Stimulated activated CD8-positive, alpha-beta memory T cell treated with anti-CD3 and anti-CD28 coated beads, Interleukin-15, amount 100 ng/mL, for 24 hours (primary cell): Measurements from ENCODE around the gene FARP2.

ENCODE experiments used
- DNase-seq: peaks from one replicate; pipeline ENCODE4 v3.0.0-alpha.2; 2020; ENCODE audit warnings: low read depth

Gene FARP2

GRCh38 chr2:241456546-241456945 is 100.5 kb downstream of the FARP2 start:
- no peak for DNase-seq

GRCh38 chr2:241458687-241459086 is 102.6 kb downstream of the FARP2 start:
- DNase-seq: no peak

GRCh38 chr2:241459520-241459919 is 103.4 kb downstream of the FARP2 start:
- no peak for DNase-seq

- DNase-seq: no peak
Observed at GRCh38 chr2:241460631-241461030, 104.5 kb downstream of the FARP2 start.

- DNase-seq: no peak
Observed at GRCh38 chr2:241461693-241462677, 105.9 kb downstream of the FARP2 start.

GRCh38 chr2:241463276-241464135 is 107.4 kb downstream of the FARP2 start:
- DNase-seq: no peak

- no peak for DNase-seq
Observed at GRCh38 chr2:241465543-241465942, 109.5 kb downstream of the FARP2 start.

GRCh38 chr2:241466230-241466629 is 110.1 kb downstream of the FARP2 start:
- DNase-seq: no peak

- no peak for DNase-seq
Observed at GRCh38 chr2:241467777-241468475, 111.8 kb downstream of the FARP2 start.

GRCh38 chr2:241468476-241468781 is 112.3 kb downstream of the FARP2 start:
- no peak for DNase-seq

- no peak for DNase-seq
Observed at GRCh38 chr2:241469746-241470145, 113.7 kb downstream of the FARP2 start.

- DNase-seq: no peak
Observed at GRCh38 chr2:241473399-241473798, 117.3 kb downstream of the FARP2 start.

GRCh38 chr2:241475267-241475666 is 119.2 kb downstream of the FARP2 start:
- DNase-seq: no peak

- no peak for DNase-seq
Observed at GRCh38 chr2:241478166-241478565, 122.1 kb downstream of the FARP2 start.

GRCh38 chr2:241479026-241479898 is 123.2 kb downstream of the FARP2 start:
- no peak for DNase-seq

GRCh38 chr2:241481687-241482086 is 125.6 kb downstream of the FARP2 start:
- no peak for DNase-seq

GRCh38 chr2:241482126-241482955 is 126.3 kb downstream of the FARP2 start:
- no peak for DNase-seq

GRCh38 chr2:241483305-241483704 is 127.2 kb downstream of the FARP2 start:
- DNase-seq: no peak

- DNase-seq: no peak
Observed at GRCh38 chr2:241485172-241485911, 129.3 kb downstream of the FARP2 start.

- no peak for DNase-seq
Observed at GRCh38 chr2:241489088-241489487, 133.0 kb downstream of the FARP2 start.
